IPS-15b (cell line): ENCODE results near the gene PTGFRN.

Source experiments
- H3K27me3 ChIP-seq: one replicate; pipeline ENCODE4 v1.6.1; 2013; ENCODE audit warnings: low read length; ENCODE audit not compliant: control insufficient read depth, insufficient read depth
- H3K36me3 ChIP-seq: one replicate; pipeline ENCODE4 v1.6.1; 2013; ENCODE audit warnings: low read length; ENCODE audit not compliant: control insufficient read depth, insufficient read depth
- H3K4me1 ChIP-seq: one replicate; pipeline ENCODE4 v1.6.1; 2013; ENCODE audit warnings: mild to moderate bottlenecking, low read length; ENCODE audit not compliant: control insufficient read depth, insufficient read depth
- H3K4me3 ChIP-seq: one replicate; pipeline ENCODE4 v1.5.1; 2013; ENCODE audit warnings: low read depth, low read length
- H3K9ac ChIP-seq: one replicate; pipeline ENCODE4 v1.6.1; 2013; ENCODE audit warnings: low read depth, mild to moderate bottlenecking, low read length
- H3K9me3 ChIP-seq: one replicate; pipeline ENCODE4 v1.6.1; 2013; ENCODE audit warnings: mild to moderate bottlenecking, low read length; ENCODE audit not compliant: control insufficient read depth, insufficient read depth

The PTGFRN gene

GRCh38 chr1:116987256-116987555 is 77.5 kb downstream of the PTGFRN start:
- Histone ChIP-seq H3K36me3 (no peaks in the 10 kb centered on the region), H3K9me3 (no peaks in the 10 kb centered on the region), H3K27me3 (no peaks in the 10 kb centered on the region), H3K9ac (no peak overlapping the region), H3K4me1 (peaks cover 3% of the 10 kb centered on the region), H3K4me3 (no peak overlapping the region)

- Histone ChIP-seq H3K9ac (no peak overlapping the region), H3K27me3 (no peaks in the 10 kb centered on the region), H3K9me3 (no peaks in the 10 kb centered on the region), H3K36me3 (no peaks in the 10 kb centered on the region), H3K4me3 (no peak overlapping the region), H3K4me1 (peaks cover 3% of the 10 kb centered on the region)
These were observed 78.5 kb downstream of the PTGFRN start for GRCh38 chr1:116988248-116988647.

- no peak overlapping the region for H3K4me3 ChIP-seq
- no peaks in the 10 kb centered on the region for H3K27me3 ChIP-seq
- no peaks in the 10 kb centered on the region for H3K36me3 ChIP-seq
- H3K9ac ChIP-seq = no peak overlapping the region
- H3K4me1 ChIP-seq = peaks cover 3% of the 10 kb centered on the region
- no peaks in the 10 kb centered on the region for H3K9me3 ChIP-seq
These were observed 79.2 kb downstream of the PTGFRN start for GRCh38 chr1:116988908-116989307.

- Histone ChIP-seq H3K9me3 (no peaks in the 10 kb centered on the region), H3K27me3 (no peaks in the 10 kb centered on the region), H3K4me1 (peaks cover 3% of the 10 kb centered on the region), H3K4me3 (no peak overlapping the region), H3K36me3 (no peaks in the 10 kb centered on the region), H3K9ac (no peak overlapping the region)
These were observed 80.1 kb downstream of the PTGFRN start for GRCh38 chr1:116989835-116990234.

GRCh38 chr1:116990612-116991151 is 81.0 kb downstream of the PTGFRN start:
- H3K4me1 ChIP-seq = peaks cover 3% of the 10 kb centered on the region
- H3K36me3 ChIP-seq = no peaks in the 10 kb centered on the region
- no peak overlapping the region for H3K9ac ChIP-seq
- no peaks in the 10 kb centered on the region for H3K27me3 ChIP-seq
- no peak overlapping the region for H3K4me3 ChIP-seq
- no peaks in the 10 kb centered on the region for H3K9me3 ChIP-seq

- Histone ChIP-seq H3K9me3 (no peaks in the 10 kb centered on the region), H3K27me3 (no peaks in the 10 kb centered on the region), H3K36me3 (no peaks in the 10 kb centered on the region), H3K4me3 (no peak overlapping the region), H3K9ac (no peak overlapping the region), H3K4me1 (peaks cover 3% of the 10 kb centered on the region)
These were observed 81.6 kb downstream of the PTGFRN start for GRCh38 chr1:116991171-116991845.

- H3K4me3 ChIP-seq = no peak overlapping the region
- H3K9ac ChIP-seq = no peak overlapping the region
- no peaks in the 10 kb centered on the region for H3K36me3 ChIP-seq
- H3K9me3 ChIP-seq = no peaks in the 10 kb centered on the region
- H3K27me3 ChIP-seq = no peaks in the 10 kb centered on the region
- peaks cover 3% of the 10 kb centered on the region for H3K4me1 ChIP-seq
These were observed 82.2 kb downstream of the PTGFRN start for GRCh38 chr1:116991918-116992317.

- Histone ChIP-seq H3K4me3 (no peak overlapping the region), H3K9me3 (no peaks in the 10 kb centered on the region), H3K9ac (no peak overlapping the region), H3K27me3 (no peaks in the 10 kb centered on the region), H3K36me3 (no peaks in the 10 kb centered on the region), H3K4me1 (peaks cover 3% of the 10 kb centered on the region)
These were observed 83.6 kb downstream of the PTGFRN start for GRCh38 chr1:116993286-116993685.

- no peaks in the 10 kb centered on the region for H3K27me3 ChIP-seq
- H3K4me1 ChIP-seq = peaks cover 3% of the 10 kb centered on the region
- H3K9ac ChIP-seq = no peak overlapping the region
- no peak overlapping the region for H3K4me3 ChIP-seq
- no peaks in the 10 kb centered on the region for H3K9me3 ChIP-seq
- H3K36me3 ChIP-seq = no peaks in the 10 kb centered on the region
These were observed 84.7 kb downstream of the PTGFRN start for GRCh38 chr1:116994411-116994810.

- Histone ChIP-seq H3K9ac (no peak overlapping the region), H3K36me3 (no peaks in the 10 kb centered on the region), H3K4me1 (no peaks in the 10 kb centered on the region), H3K4me3 (no peak overlapping the region), H3K27me3 (no peaks in the 10 kb centered on the region), H3K9me3 (no peaks in the 10 kb centered on the region)
These were observed 87.3 kb downstream of the PTGFRN start for GRCh38 chr1:116997066-116997465.

- Histone ChIP-seq H3K9ac (no peak overlapping the region), H3K4me1 (no peaks in the 10 kb centered on the region), H3K27me3 (no peaks in the 10 kb centered on the region), H3K4me3 (no peak overlapping the region), H3K36me3 (no peaks in the 10 kb centered on the region), H3K9me3 (no peaks in the 10 kb centered on the region)
These were observed 87.9 kb downstream of the PTGFRN start for GRCh38 chr1:116997636-116998035.

- no peak overlapping the region for H3K9ac ChIP-seq
- H3K4me1 ChIP-seq = peaks cover 10% of the 10 kb centered on the region
- no peaks in the 10 kb centered on the region for H3K36me3 ChIP-seq
- H3K27me3 ChIP-seq = no peaks in the 10 kb centered on the region
- H3K4me3 ChIP-seq = no peak overlapping the region
- no peaks in the 10 kb centered on the region for H3K9me3 ChIP-seq
These were observed 89.9 kb downstream of the PTGFRN start for GRCh38 chr1:116999596-116999995.
